HPDE6-E6E7 (cell line): ENCODE data around the gene ASB2.

Experiments
- DNase-seq: peaks from one replicate; pipeline ENCODE4 v3.0.0; 2011; ENCODE audit warnings: missing footprints; ENCODE audit errors: extremely low spot score

The ASB2 gene

DNA sequence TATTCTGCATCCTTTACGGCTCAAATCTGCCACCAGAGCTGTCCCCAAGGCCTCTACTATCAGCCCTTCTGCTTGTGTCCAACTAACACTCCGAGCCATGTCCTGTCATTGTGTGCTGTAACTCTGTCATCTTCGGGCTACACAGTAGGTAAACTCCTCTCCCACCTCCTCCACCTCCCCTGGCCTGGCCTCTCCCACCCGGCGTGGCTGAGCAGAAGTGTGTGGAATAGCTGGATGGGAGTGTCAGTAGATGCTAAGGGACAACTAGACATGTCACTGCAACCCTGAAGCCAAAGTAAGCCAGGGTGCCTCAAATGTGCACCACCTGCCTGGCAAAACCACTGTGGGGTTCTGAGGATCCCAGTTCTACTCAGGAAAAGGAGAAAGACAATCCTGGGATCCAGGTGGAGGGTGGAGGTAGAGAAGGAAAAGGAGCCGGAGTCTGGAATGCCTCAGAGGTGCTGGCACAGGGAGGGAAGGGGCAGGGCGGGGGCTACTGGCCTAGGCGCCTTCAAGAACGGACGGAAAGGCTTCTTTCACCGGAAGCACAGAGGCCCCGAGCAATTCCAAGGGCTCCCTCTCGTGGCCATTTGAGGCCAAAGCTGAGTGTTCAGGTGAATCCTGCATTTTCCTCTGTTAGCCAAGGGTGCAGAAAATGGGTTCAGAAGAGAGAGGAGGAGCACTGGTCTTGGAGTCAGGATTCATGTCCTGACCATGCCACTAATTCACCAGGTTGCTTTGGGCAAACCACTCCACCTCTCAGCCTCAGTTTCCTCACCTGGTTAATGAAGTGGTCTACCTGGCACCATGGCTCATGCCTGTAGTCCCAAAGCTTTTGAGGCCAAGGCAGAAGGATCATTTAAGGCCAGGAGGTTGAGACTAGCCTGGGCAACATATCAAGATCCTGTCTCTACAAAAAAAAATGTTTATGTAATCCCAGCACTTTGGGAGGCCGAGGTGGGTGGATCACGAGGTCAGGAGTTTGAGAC, 69.7 kb downstream of the ASB2 start:
- DNase-seq, result peak; percentile 70

DNA sequence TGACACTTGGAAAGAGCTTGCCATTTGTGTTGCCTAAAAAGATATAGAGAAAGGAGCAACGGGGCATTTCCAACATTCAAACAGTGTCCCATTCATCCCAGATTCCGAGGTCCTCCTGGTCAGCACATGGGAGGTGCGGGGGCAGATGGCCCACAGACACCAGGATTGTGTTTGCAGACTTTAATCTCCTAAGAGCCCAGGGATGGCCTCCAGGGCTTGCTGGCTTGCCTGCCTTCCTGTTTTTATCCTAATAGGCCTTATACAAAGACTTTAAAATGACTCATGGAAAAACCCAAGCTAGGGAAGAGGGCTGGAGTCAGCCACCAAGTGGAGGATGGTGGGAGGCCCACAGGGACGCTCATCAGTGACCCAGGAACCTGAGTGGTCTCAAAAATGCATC, 70.7 kb downstream of the ASB2 start:
- DNase-seq, result no peak

DNA sequence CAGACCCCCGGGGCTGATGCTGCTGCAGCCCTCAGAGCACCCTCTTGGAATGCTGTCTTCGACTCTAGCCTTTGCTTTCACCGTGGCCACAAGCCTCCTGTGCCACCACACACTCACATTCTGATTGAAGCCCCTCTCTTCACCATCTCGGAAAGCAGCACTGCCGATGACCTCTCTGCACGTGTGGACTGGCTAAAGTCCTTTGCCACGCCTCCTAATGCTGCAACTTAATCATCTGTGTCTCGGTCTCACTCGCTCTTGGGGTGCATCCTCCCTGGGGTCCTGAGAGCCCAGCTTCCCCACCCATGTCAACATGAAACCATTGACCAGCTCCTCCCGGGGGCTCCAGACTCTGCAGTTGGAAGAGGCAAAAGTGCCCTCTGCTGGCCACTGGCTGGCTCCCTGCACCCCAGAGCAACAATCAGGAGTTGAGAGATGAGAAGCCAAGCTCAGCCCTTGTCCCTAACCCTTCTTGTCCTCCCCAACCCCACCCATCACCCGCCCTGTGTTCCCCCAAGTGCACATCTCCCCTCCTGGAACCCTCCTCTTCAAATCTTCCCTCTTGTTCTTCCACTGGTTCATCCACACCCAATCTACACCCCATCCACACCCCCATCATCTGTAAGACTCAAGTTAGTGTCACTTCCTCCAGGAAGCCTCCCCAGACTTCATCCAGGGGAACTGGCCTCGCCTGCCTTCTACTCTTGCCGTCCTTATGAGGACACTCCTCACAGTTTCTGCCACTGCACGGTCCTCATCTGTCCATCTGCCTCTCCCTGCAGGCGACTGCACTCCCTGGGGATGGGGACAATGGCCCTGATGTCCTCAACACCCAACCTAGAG, 72.8 kb downstream of the ASB2 start:
- DNase-seq, result no peak

DNA sequence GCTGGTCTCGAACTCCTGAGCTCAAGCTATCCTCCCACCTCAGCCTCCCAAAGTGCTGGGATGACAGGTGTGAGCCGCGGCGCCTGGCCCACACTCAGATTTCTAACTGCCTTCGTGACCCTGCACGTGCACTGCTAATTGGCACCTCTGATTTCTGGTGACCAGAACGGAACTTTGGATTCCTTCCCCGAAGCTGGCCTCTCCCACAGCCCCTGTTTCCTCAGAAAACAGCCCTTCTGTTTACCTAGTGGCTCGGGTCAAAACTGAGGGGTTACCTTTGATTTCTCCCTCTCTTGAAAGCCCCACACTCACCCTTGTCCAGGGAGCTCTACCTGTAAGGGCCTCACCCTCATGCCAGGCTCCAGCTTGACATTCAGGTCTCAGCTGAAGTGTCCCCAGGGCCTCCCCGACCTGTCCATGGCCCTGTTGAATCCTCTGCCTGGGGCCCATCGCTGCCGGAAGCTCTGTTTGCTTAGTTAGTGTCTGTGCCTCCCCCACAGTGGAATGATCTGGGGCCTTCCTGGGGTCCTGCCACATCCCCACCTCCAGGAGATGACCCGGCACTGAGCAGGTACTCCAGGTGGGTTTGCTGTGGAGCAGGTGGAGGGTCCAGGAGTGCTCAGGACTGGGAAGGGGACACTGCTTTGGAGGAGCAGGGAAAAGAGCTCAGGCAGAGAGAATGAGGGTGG, 73.6 kb downstream of the ASB2 start:
- DNase-seq, result no peak

DNA sequence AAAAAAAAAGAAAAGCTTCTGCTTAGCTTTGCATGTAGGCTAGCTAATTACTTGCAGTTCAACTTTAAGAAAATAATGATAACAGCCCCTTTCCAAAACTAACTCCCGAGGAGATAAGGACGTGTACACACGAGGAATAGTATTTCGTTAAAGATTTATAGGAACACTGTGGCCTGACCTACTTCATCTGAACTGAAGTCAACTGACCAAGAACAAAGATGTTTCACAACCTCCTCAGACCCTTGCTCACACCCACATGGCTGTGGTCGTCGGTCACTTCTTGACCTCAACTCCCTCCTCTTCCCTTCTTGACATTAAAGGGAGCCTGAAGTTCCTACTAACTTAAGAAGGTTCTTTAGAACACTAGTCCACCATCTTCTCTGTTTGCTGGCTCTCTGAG, 74.6 kb downstream of the ASB2 start:
- DNase-seq, result no peak

DNA sequence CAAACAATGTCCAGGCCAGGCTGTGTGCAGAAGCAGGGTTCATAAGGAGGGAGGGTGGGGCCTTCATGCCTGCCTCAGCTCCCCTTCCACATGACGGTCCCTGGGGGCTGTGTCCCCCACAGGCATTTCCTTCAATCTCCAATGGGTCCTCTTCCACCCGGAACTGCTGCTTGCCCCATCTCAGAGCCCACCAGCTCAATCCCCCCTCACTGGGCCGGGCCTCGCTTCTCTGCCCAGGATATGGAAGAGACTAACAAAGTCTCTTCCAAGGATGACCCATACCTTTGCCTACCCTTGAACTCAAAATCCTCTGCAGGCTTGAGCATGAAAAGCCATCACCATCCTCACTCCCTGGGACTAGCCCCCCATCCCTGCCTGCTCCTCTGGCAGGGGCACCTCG, 77.6 kb downstream of the ASB2 start:
- DNase-seq, result no peak

DNA sequence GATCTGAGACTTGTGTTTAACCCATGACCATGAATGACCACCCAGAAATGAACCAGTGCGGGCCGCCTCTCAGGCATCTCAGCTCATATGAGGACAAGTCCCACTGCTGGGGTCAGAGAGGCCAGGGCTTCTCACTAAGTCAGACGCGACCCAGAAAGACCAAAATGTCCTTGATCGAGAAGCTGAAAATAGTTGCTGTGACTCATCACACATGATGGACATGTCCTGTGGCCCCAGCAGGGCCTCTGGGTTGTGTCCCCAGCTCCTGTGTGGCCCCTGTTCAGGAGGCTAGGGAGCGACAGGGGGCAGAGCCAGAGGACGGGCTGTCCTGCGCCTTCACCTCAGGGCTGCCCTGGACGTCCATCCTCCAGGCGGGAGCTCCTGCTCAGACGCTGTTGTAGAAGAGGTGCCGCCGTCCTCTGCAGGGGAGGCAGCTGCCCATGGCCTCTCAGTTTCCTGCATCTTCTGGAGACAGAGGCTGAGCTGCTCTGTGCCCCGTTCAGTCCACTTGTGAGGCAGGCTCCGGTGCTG, 78.2 kb downstream of the ASB2 start:
- no peak for DNase-seq

DNA sequence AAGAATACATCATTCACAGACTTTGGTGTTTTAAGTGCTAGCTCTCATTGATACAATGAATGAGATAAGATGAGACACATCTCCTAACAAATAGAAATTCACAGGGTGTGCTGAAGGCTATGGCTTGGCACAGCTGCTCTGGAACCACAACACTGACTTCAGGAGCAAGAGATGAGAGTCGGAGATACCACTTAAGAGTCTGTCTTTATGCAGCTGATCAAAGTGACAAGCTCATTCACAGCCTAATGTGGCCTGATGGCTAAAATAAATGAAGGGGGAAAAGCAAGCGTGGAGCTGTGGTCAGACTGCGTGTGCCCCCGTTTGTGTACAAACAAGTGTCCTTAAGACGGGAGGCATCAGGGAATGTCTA, 78.9 kb downstream of the ASB2 start:
- no peak for DNase-seq

DNA sequence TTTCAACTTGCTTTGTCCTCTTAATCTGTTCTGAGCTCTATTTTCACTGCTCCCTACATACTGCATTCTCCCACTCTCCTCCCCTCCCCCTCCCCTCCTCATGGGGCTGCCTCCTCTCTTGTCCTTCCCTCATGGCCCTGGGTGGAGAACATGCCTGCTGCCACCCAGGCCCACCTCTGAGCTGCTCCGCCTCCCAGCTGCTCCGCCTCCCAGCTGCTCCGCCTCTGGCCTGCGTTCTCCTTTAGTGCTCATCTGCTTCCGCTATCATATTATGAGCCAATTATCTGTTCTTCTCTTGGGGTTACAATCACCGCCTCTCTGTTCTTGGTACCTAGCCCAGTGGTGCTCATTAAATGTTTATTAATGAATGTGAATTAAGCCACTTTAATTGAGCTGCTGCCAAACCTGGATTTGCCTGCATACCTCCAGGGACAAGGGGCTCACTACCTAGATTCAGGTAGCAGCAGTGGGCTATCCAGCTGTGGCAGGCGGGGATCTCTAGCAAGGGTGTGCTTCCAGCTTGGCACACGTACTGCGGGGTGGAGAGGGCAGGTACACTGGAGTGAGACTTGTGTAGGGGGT, 81.3 kb downstream of the ASB2 start:
- DNase-seq, result no peak

DNA sequence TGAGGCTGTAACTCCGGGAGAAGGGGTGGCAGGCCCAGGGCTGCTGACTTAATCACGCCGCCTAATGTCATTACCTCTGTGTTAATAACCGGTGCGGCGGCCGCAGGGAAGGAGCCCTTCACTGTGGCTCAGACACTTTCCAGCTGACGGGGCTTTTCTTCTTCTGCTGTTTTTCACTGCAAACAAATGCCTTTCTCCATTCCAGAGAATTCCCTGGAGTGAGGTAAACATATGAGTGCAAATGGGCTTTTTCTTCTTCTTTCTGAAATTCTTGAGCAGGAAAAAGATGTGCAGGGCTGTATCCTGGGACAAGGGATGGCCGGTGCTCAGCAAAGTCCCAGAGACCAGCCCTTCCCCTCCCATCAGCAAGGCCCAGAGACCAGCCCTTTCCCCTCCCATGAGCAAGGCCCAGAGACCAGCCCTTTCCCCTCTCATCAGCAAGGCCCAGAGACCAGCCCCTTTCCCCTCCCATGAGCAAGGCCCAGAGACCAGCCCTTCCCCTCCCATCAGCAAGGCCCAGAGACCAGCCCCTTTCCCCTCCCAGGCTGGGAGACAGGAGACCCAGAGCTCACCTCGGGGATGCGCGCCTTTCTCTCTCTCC, 82.6 kb downstream of the ASB2 start:
- no peak for DNase-seq

DNA sequence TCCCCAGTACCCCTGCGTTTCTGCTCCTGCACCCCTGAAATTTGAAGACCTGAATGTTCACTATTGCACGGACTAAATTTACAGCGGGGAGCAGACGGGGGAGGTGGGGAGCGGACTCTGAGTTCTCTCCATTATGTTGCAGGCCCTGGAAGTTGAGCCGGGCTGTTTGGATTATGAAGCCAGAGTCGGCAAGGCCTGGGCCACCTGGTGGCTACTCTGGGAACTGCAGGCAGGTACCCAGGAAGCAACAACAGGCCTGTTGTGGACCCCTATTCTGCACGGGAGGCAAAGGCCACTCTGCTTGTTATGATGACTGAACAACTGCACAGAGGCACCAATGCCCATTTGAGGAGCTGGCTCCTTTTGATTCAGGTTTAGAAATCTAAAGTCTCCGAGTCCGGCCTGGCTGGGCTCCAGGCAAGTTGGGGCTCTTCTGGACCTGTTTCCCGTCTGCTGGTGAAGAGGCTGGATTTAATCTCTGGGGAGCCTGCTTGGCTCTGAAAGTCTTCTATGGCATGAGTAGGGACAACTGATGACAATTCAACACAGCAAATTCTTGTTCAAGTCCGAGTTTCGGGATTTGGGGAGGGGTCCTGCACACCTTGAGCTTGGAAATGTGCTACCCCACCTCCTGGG, 83.3 kb downstream of the ASB2 start:
- peak; percentile 64 for DNase-seq

DNA sequence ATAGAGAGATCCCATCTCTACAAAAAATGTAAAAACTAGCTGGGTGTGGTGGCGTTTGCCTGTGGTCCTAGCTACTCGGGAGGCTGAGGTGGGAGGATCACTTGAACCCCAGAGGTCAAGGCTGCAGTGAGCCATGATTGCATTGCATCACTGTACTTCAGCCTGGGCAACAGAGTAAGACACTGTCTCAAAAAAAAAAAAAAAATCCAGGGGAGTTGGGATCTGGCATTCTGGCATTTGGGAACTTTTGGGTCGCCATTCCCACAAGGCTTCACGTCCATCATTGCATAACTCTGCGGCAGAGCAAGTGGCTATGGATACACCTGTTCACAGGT, 83.9 kb downstream of the ASB2 start:
- DNase-seq, result no peak

DNA sequence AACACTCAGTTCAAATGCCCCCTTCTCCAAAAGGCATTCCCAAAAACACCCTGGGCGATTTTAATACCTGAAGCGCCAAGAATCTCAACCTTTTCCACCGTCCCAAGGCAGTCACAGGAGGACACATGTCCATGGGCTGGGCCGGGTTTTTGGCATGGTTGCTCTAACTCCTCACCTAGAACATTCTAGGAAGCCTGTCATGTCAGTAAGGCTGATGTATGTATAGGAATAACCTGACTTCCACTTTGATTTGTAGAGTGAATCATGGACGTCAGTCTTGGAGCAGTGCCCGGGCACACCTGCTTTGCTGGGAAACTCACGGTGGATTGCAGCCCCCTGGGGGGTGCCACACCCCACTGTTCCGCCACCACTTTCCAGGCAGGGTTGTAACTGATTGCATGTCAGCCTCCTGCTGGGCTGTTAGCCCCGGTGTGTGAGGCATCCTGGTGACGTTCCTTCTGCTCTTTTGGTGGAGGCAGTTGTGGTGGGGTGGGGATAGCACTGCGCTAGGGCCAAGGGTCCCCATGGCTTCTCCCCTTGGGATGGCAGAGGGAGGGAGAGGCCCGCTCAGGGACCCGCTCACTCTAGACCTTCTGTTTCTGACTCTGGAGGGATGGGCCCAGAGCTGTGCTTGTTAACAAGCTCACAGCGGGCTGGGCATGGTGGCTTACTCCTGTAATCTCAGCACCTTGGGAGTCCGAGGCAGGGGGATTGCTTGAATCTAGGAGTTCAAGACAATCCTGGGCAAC, 84.4 kb downstream of the ASB2 start:
- no peak for DNase-seq

DNA sequence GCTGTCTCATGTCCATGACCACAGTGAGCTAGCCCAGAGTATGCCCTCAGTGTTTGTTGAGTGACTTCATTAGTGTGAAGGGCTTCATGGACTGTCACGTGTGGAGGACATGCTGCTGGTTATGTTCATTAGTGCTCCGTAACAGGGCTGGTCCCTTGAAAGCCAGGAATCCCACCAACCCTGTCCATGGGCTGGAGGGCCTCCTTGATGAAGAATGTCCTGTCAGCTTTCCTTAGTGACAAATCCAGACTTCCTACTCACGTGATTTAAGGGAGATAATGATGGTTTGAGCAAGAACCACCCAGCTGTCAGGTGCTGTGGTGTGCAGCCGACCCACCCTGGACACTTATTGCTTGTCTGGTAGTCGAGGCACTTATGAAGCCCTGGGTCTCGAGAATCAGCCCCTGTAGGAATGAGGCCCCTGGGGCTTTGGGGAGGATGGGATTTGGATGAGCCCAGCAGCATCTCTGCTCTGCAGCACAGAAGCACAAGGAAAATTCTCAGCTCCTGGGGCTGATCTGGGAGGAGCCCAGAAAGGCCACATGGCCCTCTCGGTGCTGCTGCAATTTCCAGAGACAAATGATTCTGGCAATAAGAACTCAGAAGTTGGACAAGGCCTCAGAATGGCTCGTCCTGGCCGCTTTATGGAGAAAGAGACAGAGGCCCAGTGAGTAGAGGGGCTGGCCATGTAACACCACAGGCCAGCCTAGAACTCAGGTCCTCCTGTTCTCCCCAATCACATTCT, 86.5 kb downstream of the ASB2 start:
- no peak for DNase-seq

DNA sequence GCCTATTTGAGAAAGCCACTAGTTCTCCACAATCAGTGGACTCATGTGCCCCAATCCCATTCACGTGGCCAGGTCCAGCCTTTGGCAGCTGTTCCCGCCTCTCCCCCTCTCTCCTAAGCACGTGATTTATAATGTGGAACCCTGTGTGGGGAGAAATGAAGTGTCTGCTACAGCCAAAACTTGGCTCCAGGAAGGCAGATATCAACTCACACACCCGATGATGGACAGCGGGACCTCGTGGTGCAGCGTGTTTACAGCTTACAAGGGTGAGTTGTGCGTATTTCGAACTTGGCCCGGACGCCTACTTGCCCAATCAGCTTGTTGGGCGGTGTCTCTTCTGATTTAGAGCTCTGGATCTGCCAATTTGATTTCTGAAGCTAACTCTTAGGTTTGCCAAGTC, 87.4 kb downstream of the ASB2 start:
- DNase-seq, result no peak

DNA sequence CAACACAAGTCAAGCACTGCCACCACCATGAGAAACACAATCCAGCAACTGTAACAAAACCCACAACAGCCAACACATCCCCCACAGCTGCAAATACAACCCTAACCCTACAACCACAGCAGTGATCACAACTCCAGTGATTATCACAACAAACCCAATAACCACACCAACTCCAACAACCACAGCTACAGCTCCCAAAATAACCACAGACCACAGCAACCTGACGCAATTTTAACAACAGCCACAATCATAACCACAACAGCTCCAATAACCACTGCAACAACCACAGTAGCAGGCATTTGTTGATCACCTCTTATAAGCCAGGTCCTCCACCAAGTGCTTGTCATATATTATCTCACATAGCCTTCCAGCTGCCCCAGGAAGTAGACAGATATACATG, 91.4 kb downstream of the ASB2 start:
- no peak for DNase-seq
